ENCODE results near the gene KLHL34.

The KLHL34 gene

DNA sequence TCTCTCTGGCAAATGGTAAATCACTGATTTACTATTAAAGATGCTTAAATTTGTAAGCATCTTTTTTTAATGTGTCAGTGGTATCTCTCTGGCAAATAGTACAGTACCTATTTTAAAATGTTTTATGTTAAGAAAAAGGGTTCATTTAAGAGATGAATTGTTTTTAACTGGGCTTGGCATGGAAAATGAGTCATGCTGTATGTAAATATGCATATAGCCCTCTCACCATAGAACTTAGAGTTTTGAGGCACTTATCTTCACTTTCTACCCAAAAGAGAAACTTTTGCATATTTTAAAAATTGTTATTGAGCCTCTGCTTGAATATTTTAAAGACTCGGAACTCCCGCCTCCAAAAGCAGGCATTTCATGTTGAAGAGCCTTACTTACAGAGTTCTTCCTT is 37.9 kb downstream of the KLHL34 start:
- Histone ChIP-seq H3K27me3 (ENCODE audit: insufficient read depth, insufficient read length) (no peaks in the 10 kb centered on the region), H3K9me3 (ENCODE audit: insufficient read depth, low read length) (no peaks in the 10 kb centered on the region), H3K4me1 (ENCODE audit: insufficient read depth, insufficient read length) (no peaks in the 10 kb centered on the region), H3K4me3 (ENCODE audit: insufficient read length, low read depth) (no peak overlapping the region), H3K9ac (ENCODE audit: insufficient read length, low read depth) (no peak overlapping the region), H3K36me3 (ENCODE audit: insufficient read depth, insufficient read length, low read length) (no peaks in the 10 kb centered on the region)
- no peak for DNase-seq (ENCODE audit: low read depth, low spot score)
- TF ChIP-seq SUZ12 (IDR thresholded peaks at IDR 0.05; ENCODE audit: extremely low read depth, insufficient read depth, insufficient read length) (no peak), YY1 (IDR thresholded peaks at IDR 0.05; ENCODE audit: insufficient read depth, insufficient read length) (no peak), ZNF274 (IDR thresholded peaks at IDR 0.05; ENCODE audit: low read depth, low read length) (no peak)

DNA sequence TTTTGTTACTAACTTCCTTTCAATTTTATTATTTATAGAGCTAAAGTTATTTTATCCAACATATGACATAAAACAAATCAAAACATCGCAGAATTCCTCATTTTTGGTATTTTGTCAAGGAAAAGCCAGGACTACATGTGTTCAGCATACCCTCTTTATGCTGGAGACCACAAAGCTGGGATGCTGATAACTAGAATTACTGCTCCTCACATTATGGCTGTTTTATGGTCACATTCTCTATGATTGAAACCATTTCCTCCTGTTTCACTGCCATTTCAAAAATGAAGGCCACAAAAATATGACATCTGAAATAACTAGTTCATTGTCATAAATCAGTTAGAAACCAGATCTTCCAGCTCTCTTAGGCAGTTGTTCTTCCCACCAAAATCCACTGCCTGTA is 41.7 kb downstream of the KLHL34 start:
- DNase-seq (ENCODE audit: low read depth, low spot score): no peak
- H3K4me1 ChIP-seq (ENCODE audit: insufficient read depth, insufficient read length): no peaks in the 10 kb centered on the region
- no peaks in the 10 kb centered on the region for H3K36me3 ChIP-seq (ENCODE audit: insufficient read depth, insufficient read length, low read length)
- no peaks in the 10 kb centered on the region for H3K9me3 ChIP-seq (ENCODE audit: insufficient read depth, low read length)
- no peak overlapping the region for H3K4me3 ChIP-seq (ENCODE audit: insufficient read length, low read depth)
- H3K27me3 ChIP-seq (ENCODE audit: insufficient read depth, insufficient read length): no peaks in the 10 kb centered on the region
- TF ChIP-seq ZNF274 (IDR thresholded peaks at IDR 0.05; ENCODE audit: low read depth, low read length) (no peak), SUZ12 (IDR thresholded peaks at IDR 0.05; ENCODE audit: extremely low read depth, insufficient read depth, insufficient read length) (no peak), YY1 (IDR thresholded peaks at IDR 0.05; ENCODE audit: insufficient read depth, insufficient read length) (no peak)
- no peak overlapping the region for H3K9ac ChIP-seq (ENCODE audit: insufficient read length, low read depth)

DNA sequence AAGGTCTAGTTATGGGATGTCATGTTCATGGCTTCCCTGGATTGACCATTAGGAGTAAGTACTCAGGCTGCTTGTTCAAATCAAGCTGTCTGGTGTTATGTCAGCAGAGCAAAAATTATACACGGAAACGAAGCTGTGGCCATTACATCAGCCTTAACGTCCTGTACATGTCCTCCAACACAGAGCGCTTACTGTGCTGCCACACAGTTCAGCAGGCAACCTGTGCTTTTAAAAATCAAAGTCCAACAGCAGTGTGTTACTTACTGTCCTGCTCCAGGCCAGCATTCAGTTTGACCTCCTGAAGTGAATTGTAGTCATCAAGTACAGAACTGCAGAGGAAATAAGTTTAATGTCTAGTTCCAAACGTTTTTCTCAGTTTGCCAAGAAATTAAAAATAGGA is 46.0 kb downstream of the KLHL34 start:
- Histone ChIP-seq H3K9me3 (ENCODE audit: insufficient read depth, low read length) (no peaks in the 10 kb centered on the region), H3K4me1 (ENCODE audit: insufficient read depth, insufficient read length) (no peaks in the 10 kb centered on the region), H3K4me3 (ENCODE audit: insufficient read length, low read depth) (no peak overlapping the region), H3K9ac (ENCODE audit: insufficient read length, low read depth) (no peak overlapping the region), H3K27me3 (ENCODE audit: insufficient read depth, insufficient read length) (no peaks in the 10 kb centered on the region), H3K36me3 (ENCODE audit: insufficient read depth, insufficient read length, low read length) (no peaks in the 10 kb centered on the region)
- TF ChIP-seq SUZ12 (IDR thresholded peaks at IDR 0.05; ENCODE audit: extremely low read depth, insufficient read depth, insufficient read length): no peak
- no peak for TF ChIP-seq ZNF274 (IDR thresholded peaks at IDR 0.05; ENCODE audit: low read depth, low read length)
- TF ChIP-seq YY1 (IDR thresholded peaks at IDR 0.05; ENCODE audit: insufficient read depth, insufficient read length): no peak
- no peak for DNase-seq (ENCODE audit: low read depth, low spot score)

DNA sequence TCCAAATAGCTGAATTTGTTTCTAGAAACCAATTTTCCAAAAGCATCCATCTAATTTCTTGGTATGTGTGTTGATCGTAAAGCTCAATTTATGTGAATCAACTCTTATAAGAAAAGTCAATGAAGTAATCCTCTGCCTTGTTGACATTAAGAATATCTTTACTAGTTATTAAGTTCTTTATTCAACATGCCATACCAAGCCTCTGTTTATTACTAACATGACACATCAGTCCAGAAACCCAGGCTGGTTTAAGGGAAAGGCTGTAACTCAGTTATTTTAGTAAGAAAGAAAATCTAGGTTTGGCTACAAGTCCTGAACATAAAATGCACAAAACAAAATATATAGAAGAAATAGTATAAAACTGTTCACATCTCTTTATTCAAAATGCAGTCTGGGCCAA is 48.0 kb downstream of the KLHL34 start:
- no peaks in the 10 kb centered on the region for H3K9me3 ChIP-seq (ENCODE audit: insufficient read depth, low read length)
- no peaks in the 10 kb centered on the region for H3K4me1 ChIP-seq (ENCODE audit: insufficient read depth, insufficient read length)
- no peak overlapping the region for H3K9ac ChIP-seq (ENCODE audit: insufficient read length, low read depth)
- no peak for DNase-seq (ENCODE audit: low read depth, low spot score)
- no peaks in the 10 kb centered on the region for H3K36me3 ChIP-seq (ENCODE audit: insufficient read depth, insufficient read length, low read length)
- no peaks in the 10 kb centered on the region for H3K27me3 ChIP-seq (ENCODE audit: insufficient read depth, insufficient read length)
- TF ChIP-seq ZNF274 (IDR thresholded peaks at IDR 0.05; ENCODE audit: low read depth, low read length): no peak
- no peak for TF ChIP-seq SUZ12 (IDR thresholded peaks at IDR 0.05; ENCODE audit: extremely low read depth, insufficient read depth, insufficient read length)
- no peak for TF ChIP-seq YY1 (IDR thresholded peaks at IDR 0.05; ENCODE audit: insufficient read depth, insufficient read length)
- no peak overlapping the region for H3K4me3 ChIP-seq (ENCODE audit: insufficient read length, low read depth)

DNA sequence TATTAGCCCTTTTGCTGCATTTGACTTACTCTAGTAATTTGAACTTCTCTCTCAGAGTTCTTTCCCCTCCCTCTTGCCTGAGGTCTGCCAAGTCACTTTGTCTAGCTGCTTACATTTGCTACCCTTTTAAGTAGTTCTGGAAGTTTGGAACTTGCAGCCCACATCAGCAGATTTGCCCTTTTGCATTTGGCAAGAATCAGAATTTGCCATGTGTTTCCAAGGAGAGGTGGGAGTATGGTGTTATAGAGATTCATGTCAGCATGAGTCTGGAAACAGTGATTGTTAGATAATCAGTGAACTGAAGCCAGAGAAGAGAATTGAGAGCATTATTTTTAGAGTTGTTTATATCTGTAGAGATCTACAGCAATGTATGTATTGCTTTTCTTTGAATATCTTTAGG is 52.1 kb downstream of the KLHL34 start:
- TF ChIP-seq ZNF274 (IDR thresholded peaks at IDR 0.05; ENCODE audit: low read depth, low read length) (no peak), YY1 (IDR thresholded peaks at IDR 0.05; ENCODE audit: insufficient read depth, insufficient read length) (no peak), SUZ12 (IDR thresholded peaks at IDR 0.05; ENCODE audit: extremely low read depth, insufficient read depth, insufficient read length) (no peak)
- H3K4me1 ChIP-seq (ENCODE audit: insufficient read depth, insufficient read length): no peaks in the 10 kb centered on the region
- H3K4me3 ChIP-seq (ENCODE audit: insufficient read length, low read depth): no peak overlapping the region
- no peaks in the 10 kb centered on the region for H3K27me3 ChIP-seq (ENCODE audit: insufficient read depth, insufficient read length)
- H3K36me3 ChIP-seq (ENCODE audit: insufficient read depth, insufficient read length, low read length): no peaks in the 10 kb centered on the region
- DNase-seq (ENCODE audit: low read depth, low spot score): no peak
- no peak overlapping the region for H3K9ac ChIP-seq (ENCODE audit: insufficient read length, low read depth)
- H3K9me3 ChIP-seq (ENCODE audit: insufficient read depth, low read length): no peaks in the 10 kb centered on the region
